GM23338 (cell line): ENCODE results near the gene NDNF. TPM values are rescaled to one million over a fixed set of nuclear protein-coding genes. Genes with fewer than 3 reads are reported as not detected.

Experiments
- ATAC-seq: fragments of 200-7000 bp; cut with Tn5 transposase; 3 replicates; pipeline ENCODE4 v1.9.1; 2020
- DNase-seq: peaks from one replicate; pipeline ENCODE4 v3.0.0-alpha.2; 2015; ENCODE audit warnings: low spot score
- H2AFZ ChIP-seq: fragments of 200-600 bp; sonication (generic); 2 replicates; pipeline ENCODE4 v1.8.0; 2016; ENCODE audit warnings: antibody characterized with exemption, mild to moderate bottlenecking, moderate library complexity
- H3F3A ChIP-seq: fragments of 200-600 bp; sonication (generic); replicated peaks from 2 replicates; pipeline ENCODE4 v1.8.0; 2017; ENCODE audit warnings: antibody characterized with exemption, mixed run types, low read depth
- H3K27ac ChIP-seq: fragments of 200-600 bp; sonication (generic); 2 replicates; pipeline ENCODE4 v1.6.1; 2016; ENCODE audit warnings: low read depth
- H3K27me3 ChIP-seq: fragments of 200-600 bp; sonication (generic); 2 replicates; pipeline ENCODE4 v1.8.0; 2016; ENCODE audit warnings: mild to moderate bottlenecking, mixed run types, moderate library complexity; ENCODE audit not compliant: insufficient read depth
- H3K36me3 ChIP-seq: fragments of 200-600 bp; sonication (generic); 2 replicates; pipeline ENCODE4 v1.8.0; 2016; ENCODE audit warnings: mild to moderate bottlenecking; ENCODE audit not compliant: insufficient read depth
- H3K4me1 ChIP-seq: fragments of 200-600 bp; sonication (generic); 2 replicates; pipeline ENCODE4 v1.8.0; 2016; ENCODE audit warnings: mild to moderate bottlenecking, moderate library complexity; ENCODE audit not compliant: insufficient read depth
- H3K4me2 ChIP-seq: fragments of 200-600 bp; sonication (generic); 2 replicates; pipeline ENCODE4 v1.7.1; 2017; ENCODE audit warnings: mixed run types
- H3K4me3 ChIP-seq: fragments of 200-600 bp; sonication (generic); 2 replicates; pipeline ENCODE4 v1.6.1; 2016; ENCODE audit warnings: mixed run types
- H3K79me2 ChIP-seq: fragments of 200-600 bp; sonication (generic); replicated peaks from 2 replicates; pipeline ENCODE4 v1.8.0; 2017; ENCODE audit warnings: mild to moderate bottlenecking; ENCODE audit not compliant: insufficient read depth
- H3K9me2 ChIP-seq: fragments of 200-600 bp; sonication (generic); 2 replicates; pipeline ENCODE4 v1.8.0; 2017; ENCODE audit not compliant: insufficient read depth
- H4K20me1 ChIP-seq: fragments of 200-600 bp; sonication (generic); replicated peaks from 2 replicates; pipeline ENCODE4 v1.8.0; 2017; ENCODE audit warnings: mild to moderate bottlenecking; ENCODE audit not compliant: insufficient read depth
- H3K27ac Mint-ChIP-seq: 2 replicates; pipeline ENCODE4 v1.8.0; 2020; ENCODE audit warnings: inconsistent platforms, mild to moderate bottlenecking, moderate library complexity, mixed read lengths
- H3K27me3 Mint-ChIP-seq: 3 replicates; pipeline ENCODE4 v1.8.0; 2022; ENCODE audit warnings: low read depth, mild to moderate bottlenecking, moderate library complexity, mixed read lengths, inconsistent platforms; ENCODE audit not compliant: insufficient read depth, poor library complexity
- H3K36me3 Mint-ChIP-seq: 3 replicates; pipeline ENCODE4 v1.8.0; 2021; ENCODE audit warnings: low read depth, mild to moderate bottlenecking, inconsistent platforms, moderate library complexity, mixed read lengths
- H3K4me1 Mint-ChIP-seq: 3 replicates; pipeline ENCODE4 v1.8.0; 2020; ENCODE audit warnings: mild to moderate bottlenecking, inconsistent platforms, mixed read lengths
- H3K4me3 Mint-ChIP-seq: 3 replicates; pipeline ENCODE4 v1.8.0; 2021; ENCODE audit warnings: moderate library complexity, mild to moderate bottlenecking, inconsistent platforms, mixed read lengths
- H3K9me3 Mint-ChIP-seq: 3 replicates; pipeline ENCODE4 v1.8.0; 2020; ENCODE audit warnings: moderate library complexity, mild to moderate bottlenecking, inconsistent platforms, mixed read lengths
- CREB1 ChIP-seq: fragments of 250-450 bp; sonication (Bioruptor Pico); IDR thresholded peaks from 2 replicates; pipeline ENCODE4 v1.5.0; 2020; ENCODE audit warnings: low read depth, mild to moderate bottlenecking, moderate library complexity
- ETS1 ChIP-seq: IDR thresholded peaks from 2 replicates; pipeline ENCODE4 v1.6.1; 2016; ENCODE audit warnings: antibody characterized with exemption
- EZH2 ChIP-seq: fragments of 200-600 bp; sonication (generic); IDR thresholded peaks from one replicate; pipeline ENCODE4 v1.8.0; 2017; ENCODE audit warnings: antibody characterized with exemption, mild to moderate bottlenecking, low read depth; ENCODE audit not compliant: unreplicated experiment
- EZH2phosphoT487 ChIP-seq: fragments of 200-600 bp; sonication (generic); IDR thresholded peaks from one replicate; pipeline ENCODE4 v1.8.1; 2018; ENCODE audit warnings: antibody characterized with exemption; ENCODE audit not compliant: unreplicated experiment
- JUNB ChIP-seq: IDR thresholded peaks from one replicate; pipeline ENCODE4 v1.6.1; 2016; ENCODE audit warnings: antibody characterized with exemption; ENCODE audit not compliant: unreplicated experiment
- NANOG ChIP-seq: IDR thresholded peaks from 2 replicates; pipeline ENCODE4 v1.6.1; 2016; ENCODE audit warnings: antibody characterized with exemption, borderline replicate concordance
- POLR2AphosphoS5 ChIP-seq: IDR thresholded peaks from 2 replicates; pipeline ENCODE4 v1.6.1; 2016; ENCODE audit warnings: antibody characterized with exemption, low read depth
- REST ChIP-seq: IDR thresholded peaks from one replicate; pipeline ENCODE4 v1.6.1; 2018; ENCODE audit warnings: antibody characterized with exemption; ENCODE audit not compliant: unreplicated experiment
- STAT1 ChIP-seq: IDR thresholded peaks from one replicate; pipeline ENCODE4 v1.6.1; 2016; ENCODE audit warnings: antibody characterized with exemption; ENCODE audit not compliant: unreplicated experiment
- ZNF114 ChIP-seq: fragments of 250-450 bp; sonication (Bioruptor Pico); IDR thresholded peaks from 2 replicates; pipeline ENCODE4 v1.5.0; 2020; ENCODE audit warnings: mild to moderate bottlenecking, moderate library complexity
- ZNF331 ChIP-seq: fragments of 250-450 bp; sonication (Bioruptor Pico); IDR thresholded peaks from 2 replicates; pipeline ENCODE4 v1.5.0; 2020; ENCODE audit warnings: low read depth, mild to moderate bottlenecking, moderate library complexity
- ZNF462 ChIP-seq: fragments of 250-450 bp; sonication (Bioruptor Pico); IDR thresholded peaks from 2 replicates; pipeline ENCODE4 v1.5.0; 2020; ENCODE audit warnings: mild to moderate bottlenecking, moderate library complexity
- polyA plus RNA-seq: library from polyadenylated mRNA; unstranded; fragments of >200 nt; fragmentation: Nextera tagmentation; extraction: Ambion mirVana; gene quantifications from 2 replicates; pipeline ENCODE4 v1.2.1, GENCODE V29; 2016
- total RNA-seq: library from RNA; depleted of rRNA; stranded (reverse); fragments of >200 nt; shearing (Covaris generic); gene quantifications from 2 replicates; pipeline ENCODE4 v1.2.3, GENCODE V29; 2014
- TF ChIP-seq, protein P1 (sequence below), 2 experiments: fragments of 200-600 bp in 1 of 2; sonication (generic) in 1 of 2; conservative IDR thresholded peaks; 2 replicates each; pipeline versions ENCODE4 v1.5.1 to v1.6.1; 2016 to 2017; ENCODE audit warnings: antibody characterized with exemption in 2 of 2, low read depth in 2 of 2, mild to moderate bottlenecking in 2 of 2, moderate library complexity in 1 of 2

The NDNF gene
- total and polyA plus RNA-seq, 2 experiments from 2014 or later: 0.31 to 0.73 TPM

DNA sequence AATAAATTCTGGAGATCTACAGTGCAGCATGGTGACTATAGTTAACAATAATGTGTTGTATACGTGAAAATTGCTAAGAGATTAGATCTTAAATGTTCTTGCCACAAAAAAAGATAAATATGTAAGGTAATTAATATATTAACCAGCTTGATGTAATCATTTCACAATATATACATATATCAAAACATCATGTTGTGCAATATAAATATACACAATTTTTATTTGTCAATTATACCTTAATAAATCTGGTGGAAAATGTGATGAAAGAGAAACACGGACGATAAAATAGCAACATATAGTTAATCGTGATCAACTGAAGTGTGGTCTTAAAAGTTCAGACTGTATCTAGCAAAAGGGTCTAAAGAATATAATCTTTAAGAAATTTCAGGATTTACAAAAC is 16.5 kb upstream of the NDNF start:
- no peak overlapping the region for H3K4me3 ChIP-seq
- Mint-ChIP-seq H3K4me3 (no peak overlapping the region), H3K9me3 (no peaks in the 10 kb centered on the region), H3K36me3 (no peaks in the 10 kb centered on the region), H3K27ac (no peak overlapping the region), H3K27me3 (no peaks in the 10 kb centered on the region), H3K4me1 (no peaks in the 10 kb centered on the region; the same call in 2 of the 3 replicates)
- H3K4me1 ChIP-seq: no peaks in the 10 kb centered on the region
- ATAC-seq (no peak), DNase-seq (no peak)
- no peak overlapping the region for H3K4me2 ChIP-seq
- H2AFZ ChIP-seq: no peak overlapping the region
- no peak overlapping the region for H3K27ac ChIP-seq
- H3F3A ChIP-seq: no peaks in the 10 kb centered on the region
- no peaks in the 10 kb centered on the region for H3K27me3 ChIP-seq
- no peaks in the 10 kb centered on the region for H3K9me2 ChIP-seq
- H3K36me3 ChIP-seq: no peaks in the 10 kb centered on the region
- no peaks in the 10 kb centered on the region for H4K20me1 ChIP-seq
- H3K79me2 ChIP-seq: no peaks in the 10 kb centered on the region
- TF ChIP-seq ETS1: no peak
- TF ChIP-seq EZH2: no peak
- no peak for TF ChIP-seq ZNF331 (CRISPR knock-in tag)
- TF ChIP-seq NANOG: no peak
- TF ChIP-seq ZNF462 (CRISPR knock-in tag): no peak
- no peak for TF ChIP-seq EZH2phosphoT487
- TF ChIP-seq, protein P1, sequence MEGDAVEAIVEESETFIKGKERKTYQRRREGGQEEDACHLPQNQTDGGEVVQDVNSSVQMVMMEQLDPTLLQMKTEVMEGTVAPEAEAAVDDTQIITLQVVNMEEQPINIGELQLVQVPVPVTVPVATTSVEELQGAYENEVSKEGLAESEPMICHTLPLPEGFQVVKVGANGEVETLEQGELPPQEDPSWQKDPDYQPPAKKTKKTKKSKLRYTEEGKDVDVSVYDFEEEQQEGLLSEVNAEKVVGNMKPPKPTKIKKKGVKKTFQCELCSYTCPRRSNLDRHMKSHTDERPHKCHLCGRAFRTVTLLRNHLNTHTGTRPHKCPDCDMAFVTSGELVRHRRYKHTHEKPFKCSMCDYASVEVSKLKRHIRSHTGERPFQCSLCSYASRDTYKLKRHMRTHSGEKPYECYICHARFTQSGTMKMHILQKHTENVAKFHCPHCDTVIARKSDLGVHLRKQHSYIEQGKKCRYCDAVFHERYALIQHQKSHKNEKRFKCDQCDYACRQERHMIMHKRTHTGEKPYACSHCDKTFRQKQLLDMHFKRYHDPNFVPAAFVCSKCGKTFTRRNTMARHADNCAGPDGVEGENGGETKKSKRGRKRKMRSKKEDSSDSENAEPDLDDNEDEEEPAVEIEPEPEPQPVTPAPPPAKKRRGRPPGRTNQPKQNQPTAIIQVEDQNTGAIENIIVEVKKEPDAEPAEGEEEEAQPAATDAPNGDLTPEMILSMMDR (conservative IDR thresholded peaks at IDR 0.05; ENCODE audit: low read depth in 2 of 2): no peak
- no peak for TF ChIP-seq REST
- TF ChIP-seq JUNB: no peak
- no peak for TF ChIP-seq POLR2AphosphoS5
- TF ChIP-seq CREB1: no peak
- TF ChIP-seq STAT1: no peak
- no peak for TF ChIP-seq ZNF114
